ENCODE measurements around the gene ID3.

DNA sequence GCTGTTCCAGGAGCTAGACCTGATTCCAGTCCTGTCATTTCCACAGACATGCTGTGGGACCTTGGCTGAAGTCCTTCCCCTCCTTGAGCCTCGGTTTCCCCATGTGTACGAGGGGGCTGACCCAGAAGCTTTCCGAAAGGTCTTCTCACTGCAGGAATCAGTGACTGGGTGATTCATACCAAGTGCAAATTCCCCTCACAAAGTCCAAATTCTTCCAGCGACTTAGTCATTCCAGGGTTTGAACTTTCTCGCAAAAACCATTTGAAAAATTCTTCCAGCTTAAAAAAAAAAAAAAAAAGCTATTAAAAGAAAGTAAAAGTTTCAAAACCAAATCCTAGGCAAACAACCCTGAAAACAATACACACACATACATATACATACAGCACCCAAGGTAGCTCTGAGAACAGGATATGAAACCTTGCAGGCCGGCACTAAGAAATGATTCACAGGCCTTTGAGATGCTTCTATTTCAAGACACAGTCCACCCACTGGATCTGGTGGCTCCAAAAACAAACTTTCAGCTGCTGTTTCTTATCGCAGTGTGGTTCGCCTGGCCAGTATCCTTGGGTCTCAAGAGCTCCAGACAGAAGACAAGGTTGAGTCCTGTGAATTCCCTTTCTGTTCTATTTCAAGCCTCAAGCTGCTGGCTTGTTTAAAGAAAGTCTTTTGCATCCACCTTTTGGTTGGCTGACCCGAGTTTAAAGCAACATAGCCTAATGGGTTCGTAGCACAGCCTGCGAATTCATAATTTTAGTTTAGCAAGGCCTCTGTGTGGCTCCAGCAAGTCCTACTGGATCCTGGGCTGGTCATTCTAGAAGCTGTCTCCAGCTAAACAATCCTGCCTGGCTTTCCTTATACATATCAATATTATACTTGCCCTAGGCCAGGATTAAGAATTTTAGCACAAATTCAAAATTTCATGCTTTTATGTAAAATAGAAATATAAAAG, 18.0 kb upstream of the ID3 start:
- TF ChIP-seq CTCF (conservative IDR thresholded peaks at IDR 0.05; ENCODE audit: low read depth, low read length) (no peak), EZH2 (IDR thresholded peaks at IDR 0.05; ENCODE audit: low read length, unreplicated experiment) (no peak)
